PC-3 (cell line): ENCODE measurements around the gene TMEM131L. TPM values are rescaled to one million over a fixed set of nuclear protein-coding genes. Genes with fewer than 3 reads are reported as not detected.

ENCODE experiments used
- ATAC-seq: fragments of 200-7000 bp; cut with Tn5 transposase; 2 replicates; pipeline ENCODE4 v1.9.1; 2020; ENCODE audit warnings: mild to moderate bottlenecking, moderate library complexity
- BruUV-seq: library from RNA; stranded (reverse); fragments of 400-500 nt; replicated peaks from 2 replicates; lab custom pipeline; 2021; lab: Mats Ljungman, UMichigan
- CTCF ChIA-PET: fragments of 300-600 bp; sonication (Branson Sonifier 250); formaldehyde crosslinking; loops from one replicate; lab custom pipeline; 2022; ENCODE audit warnings: antibody characterized with exemption; lab: Charles Lee
- POLR2A ChIA-PET: fragments of 300-600 bp; sonication (Branson Sonifier 250); formaldehyde crosslinking; loops from one replicate; lab custom pipeline; 2022; ENCODE audit warnings: antibody characterized with exemption; ENCODE audit not compliant: unreplicated experiment; lab: Charles Lee
- DNase-seq: peaks from one replicate; pipeline ENCODE4 v3.0.0-alpha.2; 2015
- H2AFZ ChIP-seq: fragments of 300-600 bp; sonication (generic); 2 replicates; pipeline ENCODE4 v1.6.0; 2016; ENCODE audit warnings: antibody characterized with exemption, low read length
- H3F3A ChIP-seq: fragments of 300-600 bp; sonication (generic); one replicate; pipeline ENCODE4 v1.6.0; 2017; ENCODE audit warnings: antibody characterized with exemption, low read length, control low read depth, mild to moderate bottlenecking; ENCODE audit not compliant: unreplicated experiment
- H3K27ac ChIP-seq: fragments of 300-600 bp; sonication (generic); 2 replicates; pipeline ENCODE4 v1.5.1; 2016; ENCODE audit warnings: mild to moderate bottlenecking, low read length
- H3K27me3 ChIP-seq: fragments of 300-600 bp; sonication (generic); 2 replicates; pipeline ENCODE4 v1.6.1; 2016; ENCODE audit warnings: low read length, mixed read lengths
- H3K36me3 ChIP-seq: fragments of 300-600 bp; sonication (generic); 2 replicates; pipeline ENCODE4 v1.6.1; 2016; ENCODE audit warnings: low read depth, mixed run types, low read length, mixed read lengths
- H3K4me1 ChIP-seq: fragments of 300-600 bp; sonication (generic); 2 replicates; pipeline ENCODE4 v1.5.1; 2016; ENCODE audit warnings: low read length; ENCODE audit not compliant: insufficient read depth
- H3K4me2 ChIP-seq: fragments of 300-600 bp; sonication (generic); 2 replicates; pipeline ENCODE4 v1.6.0; 2016; ENCODE audit warnings: low read length
- H3K4me3 ChIP-seq: fragments of 300-600 bp; sonication (generic); 2 replicates; pipeline ENCODE4 v1.5.1; 2016; ENCODE audit warnings: mild to moderate bottlenecking, low read length, mixed read lengths
- H3K79me2 ChIP-seq: fragments of 300-600 bp; sonication (generic); 2 replicates; pipeline ENCODE4 v1.6.1; 2017; ENCODE audit warnings: low read length, mixed read lengths
- H3K9ac ChIP-seq: fragments of 300-600 bp; sonication (generic); 2 replicates; pipeline ENCODE4 v1.6.0; 2016; ENCODE audit warnings: mild to moderate bottlenecking, low read length
- H3K9me2 ChIP-seq: fragments of 300-600 bp; sonication (generic); replicated peaks from 2 replicates; pipeline ENCODE4 v1.6.1; 2016; ENCODE audit warnings: mixed run types, low read length, mixed read lengths
- H3K9me3 ChIP-seq: fragments of 300-600 bp; sonication (generic); 2 replicates; pipeline ENCODE4 v1.6.1; 2016; ENCODE audit warnings: low read length, mixed read lengths
- H4K20me1 ChIP-seq: fragments of 300-600 bp; sonication (generic); 2 replicates; pipeline ENCODE4 v1.6.1; 2016; ENCODE audit warnings: low read length, mixed read lengths
- CTCF ChIP-seq: fragments of 300-600 bp; sonication (generic); conservative IDR thresholded peaks from 2 replicates; pipeline ENCODE4 v1.5.1; 2017; ENCODE audit warnings: antibody characterized with exemption, low read depth, mild to moderate bottlenecking, low read length
- EZH2 ChIP-seq: fragments of 300-600 bp; sonication (generic); IDR thresholded peaks from one replicate; pipeline ENCODE4 v1.6.1; 2017; ENCODE audit warnings: antibody characterized with exemption, mild to moderate bottlenecking, low read length; ENCODE audit not compliant: unreplicated experiment
- EZH2phosphoT487 ChIP-seq: fragments of 300-600 bp; sonication (generic); IDR thresholded peaks from 2 replicates; pipeline ENCODE4 v1.6.1; 2018; ENCODE audit warnings: mild to moderate bottlenecking, antibody characterized with exemption, low read length, borderline replicate concordance
- intact Hi-C: fragments of 100-400 bp; cut with micrococcal nuclease; formaldehyde crosslinking; loops from 2 replicates; pipeline ENCODE4 v1.9.0; 2023
- total RNA-seq: library from RNA; depleted of rRNA; stranded (reverse); fragments of >200 nt; gene quantifications from 2 replicates; pipeline ENCODE4 v1.2.3, GENCODE V29; 2014

The TMEM131L gene
- total RNA-seq, 1 experiment from 2014 or later = 7.7 TPM

DNA sequence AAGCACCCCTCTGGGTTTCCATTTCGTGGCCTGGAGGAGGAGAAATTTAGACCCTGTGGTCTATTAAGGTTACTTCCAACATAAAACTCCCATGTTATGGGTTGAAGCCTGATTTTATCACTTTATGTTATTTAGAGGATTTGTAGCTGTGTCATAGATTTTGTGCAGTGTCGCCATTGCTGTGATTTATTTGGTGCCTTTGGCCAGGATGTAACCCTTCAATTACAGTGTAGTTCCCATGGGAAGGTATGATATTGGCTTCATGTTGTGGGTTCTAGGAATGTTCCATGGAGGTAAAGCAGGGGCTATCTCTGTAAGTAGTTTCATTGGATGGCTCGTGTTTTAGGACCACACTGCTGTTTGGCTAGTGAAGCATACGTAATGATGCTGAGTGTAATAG, 58.5 kb downstream of the TMEM131L start:
- DNase-seq = no peak
- H3K27me3 ChIP-seq = no peaks in the 10 kb centered on the region
- no peak overlapping the region for H3K9ac ChIP-seq
- no peak overlapping the region for H3K4me3 ChIP-seq
- H3K9me3 ChIP-seq = no peaks in the 10 kb centered on the region
- TF ChIP-seq EZH2 (no peak), CTCF (no peak), EZH2phosphoT487 (no peak)
- no peak overlapping the region for H3K4me2 ChIP-seq
- no peak overlapping the region for H2AFZ ChIP-seq
- no peak for ATAC-seq
- POLR2A ChIA-PET = no interaction called here
- H3K36me3 ChIP-seq = no peaks in the 10 kb centered on the region
- H4K20me1 ChIP-seq = no peaks in the 10 kb centered on the region
- BruUV-seq = no TSS peak
- H3K79me2 ChIP-seq = no peaks in the 10 kb centered on the region
- no peak overlapping the region for H3K27ac ChIP-seq
- H3F3A ChIP-seq = no peaks in the 10 kb centered on the region
- no peaks in the 10 kb centered on the region for H3K9me2 ChIP-seq
- intact Hi-C loops = no loop called here
- CTCF ChIA-PET = no interaction called here
- H3K4me1 ChIP-seq = no peaks in the 10 kb centered on the region

DNA sequence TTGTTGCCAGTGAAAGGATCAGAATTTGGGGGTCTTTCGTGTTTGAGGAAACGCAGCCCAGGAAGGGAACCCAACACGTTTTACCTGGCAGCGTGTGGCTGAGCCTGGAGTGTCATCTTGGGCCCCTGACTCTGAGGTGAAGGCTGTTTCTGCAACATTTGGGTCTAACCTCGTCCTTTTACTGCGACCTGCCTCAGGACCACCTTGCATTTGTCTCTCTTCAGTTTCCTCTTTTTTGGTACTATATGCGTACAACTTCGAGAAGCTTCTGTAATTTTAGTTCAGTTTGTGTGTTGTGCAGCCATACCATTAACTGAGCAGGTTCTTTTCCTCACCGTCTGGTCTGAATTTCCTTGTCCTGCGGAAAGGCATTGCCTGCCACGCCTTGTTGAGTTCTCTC, 61.5 kb downstream of the TMEM131L start:
- no peak for DNase-seq
- Histone ChIP-seq H3K36me3 (no peaks in the 10 kb centered on the region), H3K27me3 (no peaks in the 10 kb centered on the region), H3K4me2 (no peak overlapping the region), H3K4me3 (no peak overlapping the region), H3K9me2 (no peaks in the 10 kb centered on the region), H3K9me3 (no peaks in the 10 kb centered on the region), H4K20me1 (no peaks in the 10 kb centered on the region), H2AFZ (no peak overlapping the region), H3F3A (no peaks in the 10 kb centered on the region), H3K27ac (no peak overlapping the region), H3K79me2 (no peaks in the 10 kb centered on the region), H3K4me1 (no peaks in the 10 kb centered on the region), H3K9ac (no peak overlapping the region)
- TF ChIP-seq EZH2 (no peak), CTCF (no peak), EZH2phosphoT487 (no peak)
- ATAC-seq = no peak
- POLR2A ChIA-PET = no interaction called here
- BruUV-seq = no TSS peak
- intact Hi-C loops = no loop called here
- CTCF ChIA-PET = no interaction called here

DNA sequence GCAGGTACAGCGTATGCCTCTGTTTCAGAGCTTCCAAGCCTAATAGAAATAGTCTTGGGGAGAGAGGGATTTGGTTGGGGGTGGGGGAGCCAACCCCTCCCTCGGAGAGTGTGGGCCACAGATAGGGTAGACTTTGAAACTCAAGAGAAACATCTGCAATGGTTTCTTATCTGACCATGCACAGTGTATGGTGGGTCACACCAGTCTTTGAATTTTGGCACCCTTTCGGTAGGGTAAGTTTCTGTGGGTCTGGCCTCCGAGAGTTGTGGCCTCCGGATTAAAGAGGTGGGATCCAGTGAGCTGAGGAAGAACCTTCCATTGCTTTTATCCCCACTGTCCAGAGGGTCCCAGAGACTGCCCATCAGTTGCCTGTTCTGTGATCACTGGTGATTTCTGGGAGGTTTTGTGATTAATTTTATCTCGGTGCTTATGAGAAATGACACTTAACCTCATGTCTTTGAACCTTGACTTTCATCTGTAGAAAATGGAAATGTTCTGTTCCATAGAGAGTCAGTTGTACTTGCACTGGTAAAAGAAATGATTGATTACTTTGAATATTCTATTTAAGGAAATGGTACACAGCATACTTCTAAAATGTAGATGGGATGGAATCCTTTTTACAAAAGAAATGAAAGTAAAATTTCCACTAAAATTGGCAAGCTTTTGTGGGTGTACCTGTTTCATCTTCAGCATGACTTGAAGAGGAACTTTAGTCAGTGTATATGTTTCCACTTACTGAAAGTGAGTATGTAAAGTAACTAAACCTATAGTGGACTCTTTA, 62.7 kb downstream of the TMEM131L start:
- ChIA-PET POLR2A (no interaction called here), CTCF (no interaction called here)
- H3K27me3 ChIP-seq = no peaks in the 10 kb centered on the region
- H3K36me3 ChIP-seq = no peaks in the 10 kb centered on the region
- H3K4me2 ChIP-seq = no peak overlapping the region
- H4K20me1 ChIP-seq = no peaks in the 10 kb centered on the region
- no TSS peak for BruUV-seq
- H3K4me3 ChIP-seq = no peak overlapping the region
- no peak overlapping the region for H3K9ac ChIP-seq
- intact Hi-C loops = no loop called here
- H3K27ac ChIP-seq = no peak overlapping the region
- TF ChIP-seq CTCF = no peak
- TF ChIP-seq EZH2 = no peak
- no peaks in the 10 kb centered on the region for H3K9me3 ChIP-seq
- no peaks in the 10 kb centered on the region for H3F3A ChIP-seq
- no peak overlapping the region for H2AFZ ChIP-seq
- no peaks in the 10 kb centered on the region for H3K4me1 ChIP-seq
- no peaks in the 10 kb centered on the region for H3K9me2 ChIP-seq
- H3K79me2 ChIP-seq = no peaks in the 10 kb centered on the region
- DNase-seq (no peak), ATAC-seq (no peak)
